HL-60/S4 (cell line): Measurements from ENCODE around the gene CGB7.

Source experiments
- in situ Hi-C: fragments of 300-500 bp; cut with MboI; formaldehyde crosslinking; loops from 2 replicates; pipeline ENCODE4 v1.14.3; 2022; ENCODE audit warnings: low sequenced_read_pairs

Gene CGB7

GRCh38 chr19:49017666-49018351 lies 39.7 kb downstream of the CGB7 start:
- in situ Hi-C loops, result no loop called here

DNA sequence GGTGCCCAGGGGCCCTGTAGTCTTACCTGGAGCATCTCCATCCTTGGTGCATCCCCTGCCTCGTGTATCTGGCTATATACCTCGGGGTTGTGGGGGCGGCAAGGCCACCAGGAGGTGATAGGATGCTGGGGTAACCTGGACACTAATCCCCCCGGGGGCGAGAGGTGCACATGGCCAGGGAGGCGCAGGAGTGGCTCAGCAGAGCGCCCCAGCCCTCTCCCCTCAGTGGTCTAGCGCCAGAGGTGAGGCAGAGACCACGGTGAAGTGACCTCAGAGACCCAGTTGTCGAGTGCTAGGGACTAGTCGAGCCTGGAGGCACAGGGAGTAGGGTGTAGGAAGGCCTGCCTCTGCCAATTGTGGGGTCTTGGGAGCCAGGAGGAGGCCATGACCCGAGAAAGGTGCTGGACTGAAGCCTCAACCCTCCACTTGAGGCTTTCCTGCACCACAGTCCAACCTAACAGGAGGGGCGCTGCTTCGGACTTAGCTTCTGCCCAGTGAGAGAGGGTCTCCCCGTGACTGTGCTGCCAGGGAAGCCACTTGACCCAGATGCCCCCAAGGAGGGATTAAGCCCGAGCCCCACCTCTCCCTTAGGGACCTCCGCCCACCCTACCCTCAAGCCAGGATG lies 40.4 kb downstream of the CGB7 start, which contains the start of gene LHB:
TSS of gene LHB (minus strand) at position 51 of the 625 bp plus-strand sequence. CDS start at position 41, 10 bp downstream.
- in situ Hi-C loops, result no loop called here

DNA sequence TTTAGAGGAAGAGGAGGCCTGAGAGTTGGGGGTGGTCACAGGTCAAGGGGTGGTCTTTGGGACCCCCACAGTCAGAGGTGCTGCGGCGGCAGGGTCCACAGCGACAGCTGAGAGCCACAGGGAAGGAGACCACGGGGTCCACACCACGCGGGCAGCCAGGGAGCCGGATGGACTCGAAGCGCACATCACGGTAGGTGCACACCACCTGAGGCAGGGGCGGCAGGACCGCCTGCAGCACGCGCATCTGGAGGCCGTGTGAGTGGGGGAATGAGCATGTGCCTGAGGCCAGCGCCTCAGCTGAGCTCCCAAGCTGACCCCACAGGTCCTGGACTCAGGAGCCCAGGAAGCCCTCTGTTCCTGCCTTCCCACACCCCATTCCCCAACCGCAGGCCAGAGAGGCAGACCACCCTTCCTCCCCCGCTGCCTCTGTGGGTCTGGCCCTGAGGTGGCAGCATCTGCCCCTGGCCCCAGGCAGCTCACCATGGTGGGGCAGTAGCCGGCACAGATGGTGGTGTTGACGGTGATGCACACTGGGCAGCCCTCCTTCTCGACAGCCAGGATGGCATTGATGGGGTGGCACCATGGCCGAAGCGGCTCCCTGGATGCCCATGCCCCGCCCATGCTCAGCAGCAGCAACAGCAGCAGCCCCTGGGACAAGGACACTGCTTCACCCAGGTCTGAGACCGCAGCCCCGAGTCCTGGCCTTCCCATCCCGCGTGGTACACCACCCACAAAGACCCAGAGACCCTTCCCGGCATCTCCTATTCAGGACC lies 41.3 kb downstream of the CGB7 start:
- in situ Hi-C loops, result no loop called here

GRCh38 chr19:49014870-49015255 lies 42.7 kb downstream of the CGB7 start:
- in situ Hi-C loops, result no loop called here

DNA sequence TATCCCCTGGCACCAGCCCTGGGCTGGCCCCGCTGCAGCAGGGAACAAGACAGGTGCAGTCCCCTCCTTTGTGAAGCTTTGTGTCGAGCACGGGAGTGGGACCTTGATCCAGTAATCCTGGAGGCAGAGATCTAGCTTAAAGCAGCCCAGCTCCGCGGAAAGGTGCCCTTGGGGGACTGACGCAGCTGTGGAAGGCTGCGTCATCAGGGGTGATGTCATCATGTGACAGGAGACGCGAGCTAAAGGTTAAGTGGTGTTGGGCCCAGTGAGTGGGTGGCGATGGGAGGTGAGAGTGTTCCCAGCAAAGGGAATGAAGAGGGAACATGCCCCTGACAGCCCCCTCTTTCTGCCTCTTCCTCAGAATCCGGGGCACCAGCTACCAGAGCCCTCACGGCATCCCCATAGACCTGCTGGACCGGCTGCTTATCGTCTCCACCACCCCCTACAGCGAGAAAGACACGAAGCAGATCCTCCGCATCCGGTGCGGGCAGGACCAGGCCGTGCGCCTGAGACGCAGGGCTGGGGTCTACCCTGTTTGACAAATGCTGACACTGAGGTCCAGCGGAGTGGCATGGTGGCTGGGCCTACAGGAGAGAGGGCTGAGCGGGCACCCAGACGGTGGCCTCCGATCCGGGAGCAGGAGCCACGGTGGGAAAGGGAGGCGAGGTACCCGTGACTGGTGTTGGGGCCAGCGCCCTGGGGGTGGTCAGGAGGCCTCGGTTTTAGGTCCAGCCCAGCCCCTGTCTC lies 43.3 kb downstream of the CGB7 start:
- in situ Hi-C loops, result no loop called here

DNA sequence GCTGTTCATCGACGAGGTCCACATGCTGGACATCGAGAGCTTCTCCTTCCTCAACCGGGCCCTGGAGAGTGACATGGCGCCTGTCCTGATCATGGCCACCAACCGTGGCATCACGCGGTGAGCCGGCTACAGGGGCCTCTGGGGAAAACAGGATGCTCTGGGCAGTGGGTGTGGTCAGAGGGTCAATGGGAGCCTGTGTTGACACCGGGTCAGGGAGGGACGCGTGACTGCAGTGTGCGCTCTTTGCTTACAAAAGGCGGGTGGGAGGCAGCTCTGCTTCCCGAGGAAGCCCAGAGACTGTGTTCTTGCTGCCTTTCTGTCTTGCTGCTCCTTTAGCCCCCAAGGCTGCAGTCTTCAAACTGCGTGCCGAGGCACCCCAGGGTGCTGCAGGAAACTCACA lies 46.4 kb downstream of the CGB7 start:
- in situ Hi-C loops, result no loop called here

GRCh38 chr19:49010453-49010852 lies 47.1 kb downstream of the CGB7 start:
- in situ Hi-C loops, result no loop called here

- in situ Hi-C loops, result no loop called here
Observed at GRCh38 chr19:49009828-49010227, 47.7 kb downstream of the CGB7 start.

DNA sequence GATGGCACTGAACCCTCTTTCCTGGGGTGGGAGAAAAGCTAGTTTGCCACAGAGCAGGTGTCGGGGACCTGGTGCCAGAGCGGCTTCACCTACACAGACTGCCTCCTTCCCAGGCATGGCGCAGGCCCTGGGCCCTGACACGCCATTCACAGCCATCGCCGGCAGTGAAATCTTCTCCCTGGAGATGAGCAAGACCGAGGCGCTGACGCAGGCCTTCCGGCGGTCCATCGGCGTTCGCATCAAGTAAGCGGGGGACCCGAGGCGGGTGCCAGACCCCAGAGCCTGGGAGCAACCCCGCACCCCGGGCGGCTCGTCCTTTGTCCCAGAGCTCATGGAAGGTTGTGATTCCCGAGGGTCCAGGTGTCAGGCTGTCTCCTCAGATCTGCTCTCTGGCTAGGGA lies 50.6 kb downstream of the CGB7 start:
- in situ Hi-C loops, result no loop called here

DNA sequence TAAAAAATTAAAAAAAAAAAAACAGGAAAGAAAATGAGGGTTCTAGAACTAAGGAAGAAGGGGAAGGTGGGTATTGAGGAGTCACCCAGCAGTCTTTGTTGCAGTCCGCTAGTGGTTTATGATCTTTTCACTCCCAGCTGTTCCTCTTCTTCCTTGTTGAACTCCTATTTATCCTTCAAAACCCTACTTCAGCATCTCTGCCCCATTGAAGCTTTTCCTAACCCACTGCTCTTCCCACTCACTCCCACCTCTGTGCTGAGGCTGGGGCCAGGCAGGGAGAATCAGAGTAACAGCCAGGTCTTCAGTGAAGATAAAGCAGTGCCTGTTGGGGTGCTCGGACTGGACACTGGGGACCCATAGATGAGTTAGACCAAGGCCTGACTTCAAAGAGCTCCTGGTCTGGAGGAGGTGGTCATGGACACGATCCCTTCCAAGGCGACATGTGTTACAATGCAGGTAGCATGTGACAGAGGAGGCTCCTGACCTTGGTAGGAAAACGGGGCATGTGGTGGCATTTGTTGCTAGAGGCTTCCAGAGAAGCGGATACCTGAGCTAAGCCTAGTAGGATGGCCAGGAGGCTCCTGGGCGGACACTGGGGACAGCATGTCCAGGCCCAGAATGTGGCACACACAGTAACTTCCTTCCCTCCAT lies 52.5 kb downstream of the CGB7 start:
- in situ Hi-C loops, result no loop called here
